Mesenchymal stem cell (in vitro differentiated cells and primary cell): ENCODE results near the gene ATE1.

Experiments
- DNase-seq: peaks from one replicate; pipeline ENCODE4 v3.0.0-alpha.2; 2013
- H2AFZ ChIP-seq: one replicate; pipeline ENCODE4 v1.6.1; 2013; ENCODE audit warnings: low read depth, mild to moderate bottlenecking, control low read depth, inconsistent platforms, low read length, moderate library complexity
- H2AK5ac ChIP-seq: 2 replicates; pipeline ENCODE4 v1.6.1; 2013; ENCODE audit warnings: low read length, moderate library complexity, mild to moderate bottlenecking, inconsistent platforms; ENCODE audit not compliant: severe bottlenecking
- H2BK120ac ChIP-seq: one replicate; pipeline ENCODE4 v1.6.1; 2013; ENCODE audit warnings: low read depth, mild to moderate bottlenecking, inconsistent platforms, low read length, moderate library complexity
- H2BK12ac ChIP-seq, 2 experiments: one replicate each; pipeline ENCODE4 v1.6.1; 2013; ENCODE audit warnings: inconsistent platforms in 2 of 2, low read length in 2 of 2, mild to moderate bottlenecking in 2 of 2, moderate library complexity in 2 of 2, control low read depth in 1 of 2
- H2BK15ac ChIP-seq: one replicate; pipeline ENCODE4 v1.6.1; 2013; ENCODE audit warnings: mild to moderate bottlenecking, low read depth, inconsistent platforms; ENCODE audit not compliant: poor library complexity, severe bottlenecking
- H2BK5ac ChIP-seq: 2 replicates; pipeline ENCODE4 v1.6.1; 2013; ENCODE audit warnings: low read depth, mild to moderate bottlenecking, low read length, control low read depth, inconsistent platforms; ENCODE audit not compliant: poor library complexity, severe bottlenecking
- H3K14ac ChIP-seq, 2 experiments: one replicate each; pipeline ENCODE4 v1.6.1; 2013; ENCODE audit warnings: inconsistent platforms in 2 of 2, low read length in 2 of 2, control low read depth in 1 of 2, mild to moderate bottlenecking in 1 of 2, moderate library complexity in 1 of 2
- H3K18ac ChIP-seq, 2 experiments: one replicate each; pipeline ENCODE4 v1.6.1; 2013; ENCODE audit warnings: inconsistent platforms in 2 of 2, low read length in 2 of 2, control low read depth in 1 of 2, low read depth in 1 of 2, mild to moderate bottlenecking in 1 of 2
- H3K23ac ChIP-seq, 2 experiments: one replicate each; pipeline ENCODE4 v1.6.1; 2013; ENCODE audit warnings: inconsistent platforms in 2 of 2, low read length in 2 of 2, mild to moderate bottlenecking in 2 of 2, moderate library complexity in 2 of 2, control low read depth in 1 of 2
- H3K27ac ChIP-seq: 2 replicates; pipeline ENCODE4 v1.5.1; 2013; ENCODE audit warnings: mild to moderate bottlenecking, moderate library complexity, low read length, control low read depth, inconsistent platforms; ENCODE audit not compliant: poor library complexity, severe bottlenecking
- H3K27me3 ChIP-seq, 2 experiments: 2 replicates each; pipeline versions ENCODE4 v1.6.1 to v1.7.0; 2013; ENCODE audit warnings: low read length in 2 of 2, mild to moderate bottlenecking in 2 of 2, moderate library complexity in 2 of 2, control low read depth in 1 of 2, inconsistent platforms in 1 of 2; ENCODE audit not compliant: control insufficient read depth in 1 of 2, insufficient read depth in 1 of 2
- H3K36me3 ChIP-seq, 2 experiments: 2 replicates each; pipeline versions ENCODE4 v1.6.1 to v1.7.0; 2013; ENCODE audit warnings: low read length in 2 of 2, control low read depth in 1 of 2, inconsistent platforms in 1 of 2, low read depth in 1 of 2, mild to moderate bottlenecking in 1 of 2; ENCODE audit not compliant: insufficient read depth in 2 of 2, control insufficient read depth in 1 of 2
- H3K4ac ChIP-seq, 2 experiments: one replicate each; pipeline ENCODE4 v1.6.1; 2013; ENCODE audit warnings: inconsistent platforms in 2 of 2, low read length in 2 of 2, mild to moderate bottlenecking in 2 of 2, moderate library complexity in 2 of 2, control low read depth in 1 of 2, low read depth in 1 of 2
- H3K4me1 ChIP-seq: 2 replicates; pipeline ENCODE4 v1.6.1; 2013; ENCODE audit warnings: low read depth, low read length, control low read depth; ENCODE audit not compliant: control insufficient read depth, insufficient read depth
- H3K4me2 ChIP-seq: 2 replicates; pipeline ENCODE4 v1.6.1; 2013; ENCODE audit warnings: low read length, mild to moderate bottlenecking, inconsistent platforms; ENCODE audit not compliant: poor library complexity, severe bottlenecking
- H3K4me3 ChIP-seq, 2 experiments: 2 replicates each; pipeline versions ENCODE4 v1.5.1 to v1.7.0; 2013; ENCODE audit warnings: low read length in 2 of 2, mild to moderate bottlenecking in 2 of 2, control low read depth in 1 of 2, low read depth in 1 of 2; ENCODE audit not compliant: insufficient read depth in 1 of 2
- H3K79me1 ChIP-seq: replicated peaks from 2 replicates; pipeline ENCODE4 v1.6.1; 2013; ENCODE audit warnings: mild to moderate bottlenecking, control low read depth, low read length, inconsistent platforms; ENCODE audit not compliant: poor library complexity, severe bottlenecking
- H3K9ac ChIP-seq: 2 replicates; pipeline ENCODE4 v1.7.0; 2013; ENCODE audit warnings: mild to moderate bottlenecking, low read length, moderate library complexity
- H3K9me3 ChIP-seq: 2 replicates; pipeline ENCODE4 v1.7.0; 2013; ENCODE audit warnings: mild to moderate bottlenecking, low read length; ENCODE audit not compliant: control insufficient read depth
- H4K8ac ChIP-seq: one replicate; pipeline ENCODE4 v1.6.1; 2013; ENCODE audit warnings: inconsistent platforms, mild to moderate bottlenecking, low read length, moderate library complexity
- H4K91ac ChIP-seq: one replicate; pipeline ENCODE4 v1.6.1; 2013; ENCODE audit warnings: mild to moderate bottlenecking, low read length, inconsistent platforms
- WGBS: methylation state at CpG from one replicate; pipeline ENCODE4 v1.1.7; 2013; ENCODE audit warnings: mixed read lengths; 5-methylcytosine and 5-hydroxymethylcytosine counted together

Gene ATE1

DNA sequence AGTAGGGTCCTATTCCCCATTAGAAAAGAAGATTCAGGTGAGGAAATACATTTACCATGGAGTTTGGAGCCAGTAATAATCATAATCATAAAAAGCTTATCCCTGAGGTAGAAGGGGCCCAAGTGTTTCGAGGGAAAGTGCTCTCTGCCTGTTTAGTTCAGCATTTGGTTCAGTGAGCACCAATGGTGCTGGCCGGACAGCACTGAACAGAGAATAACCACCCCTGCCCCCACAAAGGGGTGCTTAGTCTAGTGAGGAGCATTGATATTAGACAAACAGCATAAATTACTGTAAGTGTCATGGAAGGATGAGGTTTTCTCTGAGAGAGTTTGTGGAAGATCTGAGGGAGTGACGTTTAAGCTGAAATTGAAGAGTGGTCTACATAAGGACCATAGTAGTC is 21.6 kb upstream of the ATE1 start:
- DNase-seq = no peak
- H3K27me3 ChIP-seq = no peaks in the 10 kb centered on the region
- H2BK5ac ChIP-seq = no peak overlapping the region
- H4K91ac ChIP-seq = no peak overlapping the region
- no peak overlapping the region for H2AFZ ChIP-seq
- H3K23ac ChIP-seq = no peak overlapping the region
- no peak overlapping the region for H2AK5ac ChIP-seq
- H3K14ac ChIP-seq = no peak overlapping the region
- no peaks in the 10 kb centered on the region for H3K36me3 ChIP-seq
- no peak overlapping the region for H3K4me3 ChIP-seq
- H2BK12ac ChIP-seq = no peak overlapping the region
- 89% methylated on average over 3 of the region's 3 CpGs for WGBS
- no peak overlapping the region for H4K8ac ChIP-seq
- no peak overlapping the region for H3K4me2 ChIP-seq
- H2BK15ac ChIP-seq = no peak overlapping the region
- H3K18ac ChIP-seq = no peak overlapping the region
- no peak overlapping the region for H3K4ac ChIP-seq
- no peak overlapping the region for H3K9ac ChIP-seq
- no peaks in the 10 kb centered on the region for H3K9me3 ChIP-seq
- no peaks in the 10 kb centered on the region for H3K79me1 ChIP-seq
- H3K27ac ChIP-seq = no peak overlapping the region
- H2BK120ac ChIP-seq = no peak overlapping the region
- H3K4me1 ChIP-seq = no peaks in the 10 kb centered on the region

DNA sequence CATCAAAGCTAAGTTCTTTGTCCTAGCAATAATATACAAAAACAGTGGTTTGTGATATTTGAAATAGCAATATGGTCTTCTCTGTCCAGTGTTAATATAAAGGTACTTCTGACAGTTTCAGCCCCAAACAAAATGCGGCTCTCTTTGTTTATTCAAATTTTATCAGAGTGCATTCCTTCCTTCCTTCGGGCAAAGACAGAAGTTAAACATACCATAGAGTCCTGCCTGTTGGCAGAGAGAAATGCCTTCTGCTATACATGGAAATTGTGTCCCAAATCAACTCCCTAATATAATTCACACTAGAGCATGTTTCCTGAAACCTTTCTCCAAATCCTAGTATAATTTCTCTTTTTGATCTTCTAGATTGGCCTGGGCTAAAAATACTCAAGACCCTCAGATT is 21.2 kb upstream of the ATE1 start:
- no peak for DNase-seq
- Histone ChIP-seq H3K79me1 (no peaks in the 10 kb centered on the region), H2AK5ac (no peak overlapping the region), H3K14ac (no peak overlapping the region), H3K36me3 (no peaks in the 10 kb centered on the region), H3K18ac (no peak overlapping the region), H2BK12ac (no peak overlapping the region), H2BK120ac (no peak overlapping the region), H2AFZ (no peak overlapping the region), H3K9ac (no peak overlapping the region), H3K27me3 (no peaks in the 10 kb centered on the region), H3K4me2 (no peak overlapping the region), H3K4me3 (no peak overlapping the region), H3K9me3 (no peaks in the 10 kb centered on the region), H4K91ac (no peak overlapping the region), H4K8ac (no peak overlapping the region), H3K23ac (no peak overlapping the region), H3K27ac (no peak overlapping the region), H2BK15ac (no peak overlapping the region), H3K4ac (no peak overlapping the region), H2BK5ac (no peak overlapping the region), H3K4me1 (no peaks in the 10 kb centered on the region)
- WGBS = 20% methylated on average over 2 of the region's 2 CpGs

DNA sequence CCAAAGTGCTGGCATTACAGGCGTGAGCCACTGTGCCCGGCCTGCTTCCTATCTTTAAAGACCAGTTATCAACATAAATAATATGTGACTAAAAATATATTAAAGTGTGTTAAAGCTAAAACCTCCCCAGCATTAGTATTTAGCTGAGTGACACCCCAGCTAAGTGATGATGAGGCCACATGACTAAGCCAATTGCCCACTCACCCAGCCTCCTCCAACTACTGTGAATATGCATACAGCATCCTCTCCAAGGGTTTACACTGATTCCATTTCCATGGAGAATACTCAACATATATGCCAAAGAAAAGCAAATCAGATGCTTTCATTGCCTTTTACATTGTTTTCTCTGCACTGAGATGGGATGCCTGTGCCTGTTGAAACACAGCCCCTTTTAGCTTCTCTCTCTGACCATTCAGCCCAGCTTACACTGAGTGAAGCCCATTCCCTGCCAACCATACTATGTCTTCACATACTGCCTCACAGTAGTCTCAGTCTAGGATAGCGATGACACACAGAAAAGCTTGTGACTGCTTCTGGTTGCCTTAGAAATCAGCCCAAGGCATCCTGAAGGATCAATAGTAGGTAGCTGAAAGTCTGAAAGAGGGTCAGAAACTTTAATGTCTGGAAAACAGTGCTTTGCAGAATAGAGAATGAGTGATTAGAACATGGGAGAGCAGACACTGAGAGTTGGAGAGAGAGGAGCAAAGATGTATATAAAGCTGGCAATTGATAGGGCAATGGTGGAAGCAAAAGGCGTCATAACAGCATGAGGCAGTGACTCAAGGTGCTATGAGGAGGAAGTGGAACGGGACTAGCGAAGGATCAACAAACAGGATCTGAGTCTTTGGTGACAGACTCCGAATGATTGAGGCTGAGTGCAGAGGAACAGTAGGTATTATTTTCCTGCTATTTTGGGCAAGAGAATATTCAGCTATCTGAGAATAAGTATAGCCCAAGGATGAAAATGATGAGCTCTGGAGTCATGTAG is 19.8 kb upstream of the ATE1 start:
- 78% methylated on average over 5 of the region's 7 CpGs for WGBS
- H3K14ac ChIP-seq = no peak overlapping the region

DNA sequence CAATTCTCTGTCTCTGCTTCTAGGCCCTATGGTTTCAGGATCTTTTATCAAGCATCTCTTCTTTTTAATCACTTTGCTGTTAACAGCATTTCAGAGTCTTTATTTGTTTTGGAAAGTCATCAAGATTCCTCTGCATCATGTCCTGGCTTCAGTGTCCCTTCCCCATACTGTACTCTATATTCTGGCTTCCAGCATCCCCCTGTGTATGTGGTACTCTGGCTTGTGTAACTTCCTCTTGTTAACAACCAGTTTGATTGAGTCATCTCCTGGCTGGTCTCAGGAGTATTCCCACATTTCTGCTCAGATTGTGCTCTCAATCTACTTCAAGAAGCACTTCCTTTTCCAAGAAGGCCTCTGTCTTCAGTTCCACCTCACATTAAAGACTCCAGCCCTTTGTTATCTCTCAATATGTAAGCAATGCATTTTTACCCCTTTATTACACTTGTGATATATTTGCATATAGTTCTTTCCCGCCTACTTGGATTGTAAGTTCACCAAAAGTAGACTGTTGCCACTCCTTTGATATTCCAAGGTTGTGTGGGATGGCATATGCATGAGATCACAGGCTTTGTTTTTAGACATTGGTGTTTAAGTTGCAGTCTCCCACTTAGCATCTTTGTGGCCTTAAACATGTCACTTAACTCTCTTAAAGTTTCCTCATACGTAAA is 15.1 kb upstream of the ATE1 start:
- no peak overlapping the region for H3K23ac ChIP-seq
- H3K79me1 ChIP-seq = no peaks in the 10 kb centered on the region
- no peak overlapping the region for H3K4me2 ChIP-seq
- no peak overlapping the region for H4K91ac ChIP-seq
- no peak overlapping the region for H2AK5ac ChIP-seq
- H3K36me3 ChIP-seq = no peaks in the 10 kb centered on the region
- H4K8ac ChIP-seq = no peak overlapping the region
- no peak overlapping the region for H2BK12ac ChIP-seq
- H2BK120ac ChIP-seq = no peak overlapping the region
- H3K27me3 ChIP-seq = no peaks in the 10 kb centered on the region
- peak overlapping the region in 1 of 2 experiments; percentile 64 for H3K4ac ChIP-seq
- no peaks in the 10 kb centered on the region for H3K9me3 ChIP-seq
- peak overlapping the region in 1 of 2 experiments; percentile 24 for H3K18ac ChIP-seq
- H2BK15ac ChIP-seq = no peak overlapping the region
- WGBS = 66% methylated on average over 2 of the region's 2 CpGs
- H3K27ac ChIP-seq = no peak overlapping the region
- DNase-seq = peak; percentile 73
- H3K14ac ChIP-seq = no peak overlapping the region
- H3K4me3 ChIP-seq = no peak overlapping the region
- no peak overlapping the region for H2BK5ac ChIP-seq
- no peak overlapping the region for H2AFZ ChIP-seq
- peak overlapping the region; percentile 2 for H3K9ac ChIP-seq
- no peaks in the 10 kb centered on the region for H3K4me1 ChIP-seq

More for the DNA sequence above, 19.8 kb upstream of the ATE1 start:
- Histone ChIP-seq H2BK120ac (no peak overlapping the region), H3K9ac (no peak overlapping the region), H2BK15ac (no peak overlapping the region), H3K4me3 (no peak overlapping the region), H3K36me3 (no peaks in the 10 kb centered on the region), H2BK5ac (no peak overlapping the region), H3K27ac (no peak overlapping the region), H4K91ac (no peak overlapping the region), H3K4ac (no peak overlapping the region), H3K27me3 (no peaks in the 10 kb centered on the region), H2AK5ac (no peak overlapping the region), H3K4me2 (no peak overlapping the region), H4K8ac (no peak overlapping the region), H3K79me1 (no peaks in the 10 kb centered on the region), H2AFZ (no peak overlapping the region), H3K9me3 (no peaks in the 10 kb centered on the region), H3K18ac (no peak overlapping the region), H3K4me1 (no peaks in the 10 kb centered on the region), H3K23ac (no peak overlapping the region), H2BK12ac (no peak overlapping the region)
- no peak for DNase-seq
